Measurements from ENCODE around the gene CNGA2.

Gene CNGA2

DNA sequence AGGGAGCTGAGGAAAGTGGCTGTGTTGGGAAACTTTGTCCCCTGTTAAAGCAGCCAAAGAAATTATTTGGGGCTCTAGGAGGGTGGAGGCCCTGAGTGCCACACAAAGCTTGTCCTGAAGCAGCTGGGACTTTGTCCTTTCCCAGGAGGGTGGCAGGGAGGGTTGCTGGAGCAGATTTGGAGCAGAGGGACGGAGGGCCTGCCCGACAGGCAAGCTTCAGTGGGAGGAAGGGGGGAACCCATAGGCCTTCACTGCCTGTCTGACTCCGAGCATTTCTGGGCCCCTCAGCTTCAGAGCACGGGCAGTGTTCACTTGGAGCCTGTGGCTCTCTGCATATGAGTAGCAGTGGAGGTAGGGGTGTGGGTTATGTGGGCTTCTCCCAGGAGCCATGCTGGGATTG lies 7.2 kb upstream of the CNGA2 start:
- Histone ChIP-seq H3K27me3 (ENCODE audit: control insufficient read depth, insufficient read depth, low read length) (no peaks in the 10 kb centered on the region), H3K4me1 (ENCODE audit: control insufficient read depth, insufficient read depth, low read length) (peaks cover 4% of the 10 kb centered on the region), H3K4me3 (ENCODE audit: low read length) (no peak overlapping the region), H3K36me3 (ENCODE audit: control insufficient read depth, insufficient read depth, low read length) (no peaks in the 10 kb centered on the region), H3K9me3 (ENCODE audit: control insufficient read depth, insufficient read depth, low read length) (no peaks in the 10 kb centered on the region), H3K27ac (ENCODE audit: low read length) (no peak overlapping the region)
- no peak for DNase-seq (ENCODE audit: low read depth, low spot score)
- no CpG with 5 or more reads among the region's 4 CpGs for WGBS (ENCODE audit: insufficient coverage, insufficient read length)

DNA sequence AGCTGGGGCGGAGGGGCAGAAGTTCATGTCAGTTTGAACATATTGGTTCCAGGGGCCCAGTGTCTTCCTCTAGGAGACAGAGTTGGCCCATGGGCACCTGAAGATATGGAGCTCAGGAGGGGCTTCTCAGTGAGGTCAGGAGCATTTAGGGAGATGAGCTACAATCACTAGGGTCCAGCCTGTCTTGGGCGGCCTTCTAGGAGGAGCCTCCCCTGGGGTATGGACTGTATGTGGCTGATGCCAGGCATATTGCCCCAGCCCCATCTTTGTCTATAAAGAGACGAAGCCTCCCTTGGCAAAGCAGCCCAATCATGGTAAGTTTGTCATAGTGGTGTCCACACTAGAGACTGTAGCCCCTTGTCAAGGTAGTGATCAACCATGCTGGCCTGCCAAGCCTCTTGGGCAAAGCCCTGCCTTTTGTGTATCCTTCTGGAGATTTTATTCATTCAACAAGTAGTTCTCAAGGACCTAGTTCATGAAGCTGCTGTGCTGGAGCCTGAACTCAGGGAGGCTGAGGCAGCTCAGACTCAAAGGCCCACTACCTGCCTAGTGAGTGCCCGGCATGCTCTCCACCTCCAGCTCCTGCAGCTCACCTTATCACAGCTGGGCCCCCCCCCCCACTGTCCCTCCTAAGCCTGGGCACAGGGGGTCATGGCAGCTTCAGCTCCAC lies 5.4 kb upstream of the CNGA2 start:
- H3K9me3 ChIP-seq (ENCODE audit: control insufficient read depth, insufficient read depth, low read length), result no peaks in the 10 kb centered on the region
- H3K4me3 ChIP-seq (ENCODE audit: low read length), result no peak overlapping the region
- H3K27me3 ChIP-seq (ENCODE audit: control insufficient read depth, insufficient read depth, low read length), result no peaks in the 10 kb centered on the region
- no CpG with 5 or more reads among the region's 4 CpGs for WGBS (ENCODE audit: insufficient coverage, insufficient read length)
- no peaks in the 10 kb centered on the region for H3K36me3 ChIP-seq (ENCODE audit: control insufficient read depth, insufficient read depth, low read length)
- DNase-seq (ENCODE audit: low read depth, low spot score), result no peak
- no peaks in the 10 kb centered on the region for H3K4me1 ChIP-seq (ENCODE audit: control insufficient read depth, insufficient read depth, low read length)
- no peak overlapping the region for H3K27ac ChIP-seq (ENCODE audit: low read length)

DNA sequence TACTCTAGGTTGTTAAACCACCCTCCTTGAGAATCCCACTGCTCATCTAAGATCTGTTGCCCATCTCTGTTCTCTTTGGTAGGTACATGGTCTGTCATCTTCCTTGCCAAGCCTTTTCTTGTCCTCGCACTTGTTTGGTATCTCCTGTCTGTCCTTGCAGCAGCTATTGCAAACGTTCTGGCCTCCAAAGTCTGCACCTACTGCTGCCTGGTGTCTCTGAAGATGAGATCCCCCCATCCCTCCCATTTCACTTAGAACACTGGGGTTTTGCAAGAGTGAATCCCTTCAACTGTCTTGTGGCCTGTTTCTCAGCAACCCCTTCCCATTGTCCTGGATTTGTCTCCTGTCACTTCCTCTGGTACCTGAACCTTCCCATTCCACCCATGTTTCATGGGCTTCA lies 673 bp downstream of the CNGA2 start:
- no peaks in the 10 kb centered on the region for H3K9me3 ChIP-seq (ENCODE audit: control insufficient read depth, insufficient read depth, low read length)
- H3K4me3 ChIP-seq (ENCODE audit: low read length), result no peak overlapping the region
- H3K27ac ChIP-seq (ENCODE audit: low read length), result no peak overlapping the region
- H3K36me3 ChIP-seq (ENCODE audit: control insufficient read depth, insufficient read depth, low read length), result no peaks in the 10 kb centered on the region
- no peak for DNase-seq (ENCODE audit: low read depth, low spot score)
- no peaks in the 10 kb centered on the region for H3K4me1 ChIP-seq (ENCODE audit: control insufficient read depth, insufficient read depth, low read length)
- WGBS (ENCODE audit: insufficient coverage, insufficient read length), result no CpG with 5 or more reads among the region's 2 CpGs
- H3K27me3 ChIP-seq (ENCODE audit: control insufficient read depth, insufficient read depth, low read length), result no peaks in the 10 kb centered on the region

DNA sequence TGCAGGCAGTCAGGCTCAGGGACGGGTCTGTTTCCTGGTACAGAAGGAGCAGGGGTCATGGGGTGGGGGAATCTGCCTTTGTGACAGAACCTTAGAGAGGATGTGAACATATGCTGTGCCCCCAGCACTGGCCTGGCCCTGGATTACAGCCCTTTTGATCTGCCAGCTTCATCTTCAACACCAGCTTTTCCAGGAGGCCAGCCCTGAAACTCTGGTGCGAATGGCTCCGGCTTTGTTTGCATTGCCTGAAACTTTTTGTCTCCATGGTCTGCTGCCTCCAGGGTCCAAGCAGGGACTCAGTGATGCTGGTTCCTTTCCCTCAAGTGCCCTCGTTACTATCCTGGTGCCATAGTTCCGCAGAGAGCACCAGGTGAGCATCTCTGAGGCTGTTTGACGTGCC lies 2.1 kb downstream of the CNGA2 start:
- WGBS (ENCODE audit: insufficient coverage, insufficient read length), result no CpG with 5 or more reads among the region's 6 CpGs
- Histone ChIP-seq H3K4me3 (ENCODE audit: low read length) (no peak overlapping the region), H3K9me3 (ENCODE audit: control insufficient read depth, insufficient read depth, low read length) (no peaks in the 10 kb centered on the region), H3K4me1 (ENCODE audit: control insufficient read depth, insufficient read depth, low read length) (no peaks in the 10 kb centered on the region), H3K36me3 (ENCODE audit: control insufficient read depth, insufficient read depth, low read length) (no peaks in the 10 kb centered on the region), H3K27ac (ENCODE audit: low read length) (no peak overlapping the region), H3K27me3 (ENCODE audit: control insufficient read depth, insufficient read depth, low read length) (no peaks in the 10 kb centered on the region)
- no peak for DNase-seq (ENCODE audit: low read depth, low spot score)

DNA sequence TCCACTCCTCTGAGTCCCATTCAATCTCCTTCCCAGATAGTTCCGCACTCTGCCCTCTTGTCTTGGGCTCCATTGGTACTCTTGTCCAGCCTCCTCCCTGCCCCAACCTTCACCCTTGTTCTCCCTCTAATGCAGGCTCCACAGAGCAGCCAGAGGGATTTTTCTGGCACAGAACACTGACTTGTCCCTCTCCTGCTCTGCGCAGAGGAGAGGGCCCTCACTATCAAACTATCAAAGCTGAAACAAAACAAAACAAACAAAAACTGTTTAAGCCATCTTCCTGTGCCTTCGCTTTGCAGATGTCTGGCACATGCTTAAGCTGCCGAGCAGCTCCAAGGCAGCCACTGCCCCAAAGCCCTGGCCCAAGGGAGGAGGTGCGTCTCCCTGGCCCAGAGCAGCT lies 2.9 kb downstream of the CNGA2 start:
- WGBS (ENCODE audit: insufficient coverage, insufficient read length), result no CpG with 5 or more reads among the region's 5 CpGs

DNA sequence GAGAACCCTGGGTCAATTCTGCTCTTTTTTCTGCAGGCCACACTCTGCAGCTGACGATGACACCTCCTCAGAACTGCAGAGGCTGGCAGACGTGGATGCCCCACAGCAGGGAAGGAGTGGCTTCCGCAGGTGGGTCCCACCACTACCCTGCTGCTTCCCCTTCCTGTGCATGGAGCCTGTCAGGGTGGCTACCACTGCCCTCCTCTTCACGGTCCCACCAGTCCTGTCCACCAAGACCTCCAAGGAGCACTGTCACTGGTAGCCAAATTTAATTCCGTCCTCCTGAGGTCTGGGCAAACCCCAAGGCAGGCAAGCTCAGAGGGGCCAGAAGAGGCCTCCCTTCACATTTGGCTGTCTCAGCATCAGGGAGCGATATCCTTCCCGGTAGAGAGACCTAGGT lies 4.2 kb downstream of the CNGA2 start:
- WGBS (ENCODE audit: insufficient coverage, insufficient read length), result no CpG with 5 or more reads among the region's 7 CpGs
- Histone ChIP-seq H3K36me3 (ENCODE audit: control insufficient read depth, insufficient read depth, low read length) (no peaks in the 10 kb centered on the region), H3K4me3 (ENCODE audit: low read length) (no peak overlapping the region), H3K9me3 (ENCODE audit: control insufficient read depth, insufficient read depth, low read length) (no peaks in the 10 kb centered on the region), H3K27me3 (ENCODE audit: control insufficient read depth, insufficient read depth, low read length) (no peaks in the 10 kb centered on the region), H3K4me1 (ENCODE audit: control insufficient read depth, insufficient read depth, low read length) (no peaks in the 10 kb centered on the region), H3K27ac (ENCODE audit: low read length) (no peak overlapping the region)
- DNase-seq (ENCODE audit: low read depth, low spot score), result no peak

More for the DNA sequence above, 2.9 kb downstream of the CNGA2 start:
- H3K4me1 ChIP-seq (ENCODE audit: control insufficient read depth, insufficient read depth, low read length), result no peaks in the 10 kb centered on the region
- no peaks in the 10 kb centered on the region for H3K9me3 ChIP-seq (ENCODE audit: control insufficient read depth, insufficient read depth, low read length)
- no peak overlapping the region for H3K4me3 ChIP-seq (ENCODE audit: low read length)
- H3K27me3 ChIP-seq (ENCODE audit: control insufficient read depth, insufficient read depth, low read length), result no peaks in the 10 kb centered on the region
- no peak for DNase-seq (ENCODE audit: low read depth, low spot score)
- no peak overlapping the region for H3K27ac ChIP-seq (ENCODE audit: low read length)
- H3K36me3 ChIP-seq (ENCODE audit: control insufficient read depth, insufficient read depth, low read length), result no peaks in the 10 kb centered on the region

DNA sequence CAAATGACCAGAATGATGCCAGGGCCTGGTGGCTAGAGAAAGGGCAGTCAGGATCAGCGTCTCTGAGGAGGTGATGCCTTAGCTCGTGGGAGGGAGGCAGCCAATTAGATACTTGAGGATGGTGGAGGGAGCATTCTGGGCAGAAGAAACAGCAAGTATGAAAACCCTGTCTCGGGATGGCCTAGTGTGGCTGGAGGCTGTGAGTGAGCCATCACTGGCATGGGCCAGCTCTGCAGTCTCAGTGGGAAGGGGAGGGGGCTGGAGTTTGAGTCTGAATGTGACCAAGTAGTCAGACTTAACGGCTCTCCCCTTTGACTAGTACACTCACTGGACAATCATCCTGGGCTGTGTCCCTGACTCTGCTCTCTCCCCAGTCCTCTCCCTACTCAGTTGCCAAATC lies 7.1 kb downstream of the CNGA2 start:
- no CpG with 5 or more reads among the region's 4 CpGs for WGBS (ENCODE audit: insufficient coverage, insufficient read length)
- no peaks in the 10 kb centered on the region for H3K9me3 ChIP-seq (ENCODE audit: control insufficient read depth, insufficient read depth, low read length)
- H3K36me3 ChIP-seq (ENCODE audit: control insufficient read depth, insufficient read depth, low read length), result no peaks in the 10 kb centered on the region

DNA sequence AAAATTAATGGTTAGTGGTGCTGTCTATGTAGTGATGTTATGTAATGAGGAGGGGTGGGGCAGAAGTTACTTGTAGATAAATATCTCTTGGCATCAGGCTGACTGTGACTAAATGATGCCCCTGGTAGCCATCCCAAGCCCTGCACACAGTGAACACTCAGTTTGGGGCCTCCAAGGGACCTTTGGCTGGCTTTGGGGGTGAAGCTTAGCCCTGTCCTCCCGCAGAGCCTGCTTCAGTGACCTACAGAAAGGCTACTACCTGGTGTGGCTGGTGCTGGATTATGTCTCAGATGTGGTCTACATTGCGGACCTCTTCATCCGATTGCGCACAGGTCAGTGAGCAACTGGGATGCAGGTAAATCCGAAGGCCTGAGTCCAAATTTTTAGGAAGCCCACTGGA lies 7.8 kb downstream of the CNGA2 start:
- H3K9me3 ChIP-seq (ENCODE audit: control insufficient read depth, insufficient read depth, low read length), result no peaks in the 10 kb centered on the region
- H3K36me3 ChIP-seq (ENCODE audit: control insufficient read depth, insufficient read depth, low read length), result no peaks in the 10 kb centered on the region
- no peaks in the 10 kb centered on the region for H3K4me1 ChIP-seq (ENCODE audit: control insufficient read depth, insufficient read depth, low read length)
- no peak overlapping the region for H3K4me3 ChIP-seq (ENCODE audit: low read length)
- H3K27me3 ChIP-seq (ENCODE audit: control insufficient read depth, insufficient read depth, low read length), result no peaks in the 10 kb centered on the region
- H3K27ac ChIP-seq (ENCODE audit: low read length), result no peak overlapping the region
- no peak for DNase-seq (ENCODE audit: low read depth, low spot score)
- WGBS (ENCODE audit: insufficient coverage, insufficient read length), result no CpG with 5 or more reads among the region's 5 CpGs

More for the DNA sequence above, 7.1 kb downstream of the CNGA2 start:
- no peak for DNase-seq (ENCODE audit: low read depth, low spot score)
- Histone ChIP-seq H3K27ac (ENCODE audit: low read length) (no peak overlapping the region), H3K4me3 (ENCODE audit: low read length) (no peak overlapping the region), H3K27me3 (ENCODE audit: control insufficient read depth, insufficient read depth, low read length) (no peaks in the 10 kb centered on the region), H3K4me1 (ENCODE audit: control insufficient read depth, insufficient read depth, low read length) (no peaks in the 10 kb centered on the region)

DNA sequence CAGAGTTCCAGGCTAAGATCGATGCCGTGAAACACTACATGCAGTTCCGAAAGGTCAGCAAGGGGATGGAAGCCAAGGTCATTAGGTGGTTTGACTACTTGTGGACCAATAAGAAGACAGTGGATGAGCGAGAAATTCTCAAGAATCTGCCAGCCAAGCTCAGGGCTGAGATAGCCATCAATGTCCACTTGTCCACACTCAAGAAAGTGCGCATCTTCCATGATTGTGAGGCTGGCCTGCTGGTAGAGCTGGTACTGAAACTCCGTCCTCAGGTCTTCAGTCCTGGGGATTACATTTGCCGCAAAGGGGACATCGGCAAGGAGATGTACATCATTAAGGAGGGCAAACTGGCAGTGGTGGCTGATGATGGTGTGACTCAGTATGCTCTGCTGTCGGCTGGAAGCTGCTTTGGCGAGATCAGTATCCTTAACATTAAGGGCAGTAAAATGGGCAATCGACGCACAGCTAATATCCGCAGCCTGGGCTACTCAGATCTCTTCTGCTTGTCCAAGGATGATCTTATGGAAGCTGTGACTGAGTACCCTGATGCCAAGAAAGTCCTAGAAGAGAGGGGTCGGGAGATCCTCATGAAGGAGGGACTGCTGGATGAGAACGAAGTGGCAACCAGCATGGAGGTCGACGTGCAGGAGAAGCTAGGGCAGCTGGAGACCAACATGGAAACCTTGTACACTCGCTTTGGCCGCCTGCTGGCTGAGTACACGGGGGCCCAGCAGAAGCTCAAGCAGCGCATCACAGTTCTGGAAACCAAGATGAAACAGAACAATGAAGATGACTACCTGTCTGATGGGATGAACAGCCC lies 9.3 kb downstream of the CNGA2 start:
- no CpG with 5 or more reads among the region's 21 CpGs for WGBS (ENCODE audit: insufficient coverage, insufficient read length)
- Histone ChIP-seq H3K9me3 (ENCODE audit: control insufficient read depth, insufficient read depth, low read length) (no peaks in the 10 kb centered on the region), H3K4me1 (ENCODE audit: control insufficient read depth, insufficient read depth, low read length) (no peaks in the 10 kb centered on the region), H3K27ac (ENCODE audit: low read length) (no peak overlapping the region), H3K27me3 (ENCODE audit: control insufficient read depth, insufficient read depth, low read length) (no peaks in the 10 kb centered on the region), H3K36me3 (ENCODE audit: control insufficient read depth, insufficient read depth, low read length) (no peaks in the 10 kb centered on the region), H3K4me3 (ENCODE audit: low read length) (no peak overlapping the region)
- no peak for DNase-seq (ENCODE audit: low read depth, low spot score)

DNA sequence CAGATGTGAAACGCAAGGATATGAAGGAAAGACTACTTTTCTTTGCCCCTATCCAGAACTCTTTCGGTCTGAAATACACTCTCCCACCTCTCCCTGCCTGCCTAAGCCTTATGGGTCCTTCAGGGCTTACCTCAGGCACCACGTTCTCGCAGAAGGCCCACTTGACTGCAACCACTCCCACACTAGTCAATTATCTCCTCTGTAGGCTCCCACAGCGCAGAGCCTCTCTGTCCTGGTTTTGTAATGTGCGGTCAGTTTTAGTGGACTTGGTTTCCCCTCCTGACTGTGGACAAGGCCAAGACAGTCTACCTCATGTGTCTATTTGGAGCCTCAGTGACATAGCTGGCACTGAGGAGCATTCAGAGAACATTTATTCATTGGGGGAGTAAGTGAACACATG lies 11.1 kb downstream of the CNGA2 start:
- Histone ChIP-seq H3K27me3 (ENCODE audit: control insufficient read depth, insufficient read depth, low read length) (no peaks in the 10 kb centered on the region), H3K27ac (ENCODE audit: low read length) (no peak overlapping the region)
- WGBS (ENCODE audit: insufficient coverage, insufficient read length), result no CpG with 5 or more reads among the region's 6 CpGs

DNA sequence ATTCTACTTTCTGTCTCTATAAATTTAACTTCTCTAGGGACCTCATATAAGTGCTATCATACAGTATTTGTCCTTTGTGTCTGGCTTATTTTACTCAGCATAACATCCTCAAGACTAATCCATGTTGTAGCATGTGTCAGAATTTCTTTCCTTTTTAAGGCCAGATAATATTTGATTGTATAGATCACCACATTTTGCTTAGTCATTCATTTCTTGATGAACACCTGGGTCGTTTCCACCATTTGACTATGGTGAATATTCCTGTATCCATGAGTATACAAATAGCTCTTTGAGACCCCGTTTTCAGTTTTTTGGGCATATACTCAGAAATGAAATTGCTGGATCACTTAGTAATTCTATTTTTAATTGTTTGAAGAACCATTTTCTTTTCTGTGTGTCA lies 12.0 kb downstream of the CNGA2 start:
- no CpG with 5 or more reads among the region's 2 CpGs for WGBS (ENCODE audit: insufficient coverage, insufficient read length)
- Histone ChIP-seq H3K4me3 (ENCODE audit: low read length) (no peak overlapping the region), H3K9me3 (ENCODE audit: control insufficient read depth, insufficient read depth, low read length) (no peaks in the 10 kb centered on the region), H3K4me1 (ENCODE audit: control insufficient read depth, insufficient read depth, low read length) (no peaks in the 10 kb centered on the region), H3K27ac (ENCODE audit: low read length) (no peak overlapping the region), H3K27me3 (ENCODE audit: control insufficient read depth, insufficient read depth, low read length) (no peaks in the 10 kb centered on the region), H3K36me3 (ENCODE audit: control insufficient read depth, insufficient read depth, low read length) (no peaks in the 10 kb centered on the region)
- no peak for DNase-seq (ENCODE audit: low read depth, low spot score)

More for the DNA sequence above, 11.1 kb downstream of the CNGA2 start:
- Histone ChIP-seq H3K4me1 (ENCODE audit: control insufficient read depth, insufficient read depth, low read length) (no peaks in the 10 kb centered on the region), H3K4me3 (ENCODE audit: low read length) (no peak overlapping the region), H3K9me3 (ENCODE audit: control insufficient read depth, insufficient read depth, low read length) (no peaks in the 10 kb centered on the region), H3K36me3 (ENCODE audit: control insufficient read depth, insufficient read depth, low read length) (no peaks in the 10 kb centered on the region)
- no peak for DNase-seq (ENCODE audit: low read depth, low spot score)

All from iPS DF 6.9 (cell line).